OCI-LY7 (cell line): ENCODE data around the gene BHLHA15. TPM values are rescaled to one million over a fixed set of nuclear protein-coding genes. Genes with fewer than 3 reads are reported as not detected.

ENCODE experiments used
- BruUV-seq: library from RNA; stranded (reverse); fragments of 400-500 nt; replicated peaks from 2 replicates; lab custom pipeline; 2021; lab: Mats Ljungman, UMichigan
- CTCF ChIA-PET: fragments of 300-600 bp; sonication (Branson Sonifier 250); formaldehyde crosslinking; loops from one replicate; lab custom pipeline; 2022; ENCODE audit warnings: antibody characterized with exemption; ENCODE audit not compliant: unreplicated experiment; lab: Charles Lee
- POLR2A ChIA-PET: fragments of 300-600 bp; sonication (Branson Sonifier 250); formaldehyde crosslinking; loops from one replicate; lab custom pipeline; 2022; ENCODE audit warnings: antibody characterized with exemption; lab: Charles Lee
- DNase-seq: peaks from one replicate; pipeline ENCODE4 v3.0.0-alpha.2; 2015; ENCODE audit warnings: low spot score
- H2AFZ ChIP-seq: fragments of 200-600 bp; sonication (generic), shearing (Covaris generic); 2 replicates; pipeline ENCODE4 v1.6.1; 2014; ENCODE audit warnings: mild to moderate bottlenecking, antibody characterized with exemption, low read length, moderate library complexity
- H3K27ac ChIP-seq: fragments of 200-600 bp; sonication (generic); 2 replicates; pipeline ENCODE4 v1.5.1; 2014; ENCODE audit warnings: mixed run types, low read depth, mild to moderate bottlenecking, moderate library complexity, low read length, inconsistent platforms; ENCODE audit not compliant: poor library complexity, severe bottlenecking
- H3K36me3 ChIP-seq: fragments of 200-600 bp; sonication (generic); 2 replicates; pipeline ENCODE4 v1.6.1; 2014; ENCODE audit warnings: mild to moderate bottlenecking, antibody characterized with exemption, low read length, moderate library complexity, mixed read lengths; ENCODE audit not compliant: insufficient read depth
- H3K4me1 ChIP-seq: fragments of 200-600 bp; sonication (generic); 2 replicates; pipeline ENCODE4 v1.5.1; 2014; ENCODE audit warnings: mild to moderate bottlenecking, low read length; ENCODE audit not compliant: insufficient read depth, poor library complexity, severe bottlenecking
- H3K4me2 ChIP-seq: fragments of 200-600 bp; sonication (generic); 2 replicates; pipeline ENCODE4 v1.6.1; 2014; ENCODE audit warnings: mild to moderate bottlenecking, low read length
- H3K4me3 ChIP-seq: fragments of 200-600 bp; sonication (generic); 2 replicates; pipeline ENCODE4 v1.5.1; 2014; ENCODE audit warnings: mild to moderate bottlenecking, low read depth, low read length; ENCODE audit not compliant: poor library complexity, severe bottlenecking
- H3K79me2 ChIP-seq: fragments of 200-600 bp; sonication (generic); 2 replicates; pipeline ENCODE4 v1.6.1; 2016; ENCODE audit warnings: low read depth, mild to moderate bottlenecking, low read length, moderate library complexity, mixed read lengths; ENCODE audit not compliant: insufficient read depth
- H3K9me2 ChIP-seq: fragments of 200-600 bp; sonication (generic); 2 replicates; pipeline ENCODE4 v1.6.1; 2016; ENCODE audit warnings: mild to moderate bottlenecking, low read length, mixed read lengths; ENCODE audit not compliant: insufficient read depth
- H3K9me3 ChIP-seq: fragments of 200-600 bp; sonication (generic); 2 replicates; pipeline ENCODE4 v1.6.1; 2014; ENCODE audit warnings: mild to moderate bottlenecking, mixed run types, low read length, mixed read lengths
- H4K20me1 ChIP-seq: fragments of 200-600 bp; sonication (generic); 2 replicates; pipeline ENCODE4 v1.6.1; 2014; ENCODE audit warnings: mild to moderate bottlenecking, antibody characterized with exemption, low read length, moderate library complexity, mixed read lengths; ENCODE audit not compliant: insufficient read depth
- EZH2phosphoT487 ChIP-seq: fragments of 200-600 bp; sonication (generic); IDR thresholded peaks from 2 replicates; pipeline ENCODE4 v1.6.1; 2018; ENCODE audit warnings: low read depth, borderline replicate concordance, mild to moderate bottlenecking, mixed run types, antibody characterized with exemption, low read length, moderate library complexity, mixed read lengths
- intact Hi-C: fragments of 100-400 bp; cut with micrococcal nuclease; formaldehyde crosslinking; loops from one replicate; pipeline ENCODE4 v1.10.0; 2022; ENCODE audit not compliant: unreplicated experiment
- total RNA-seq, 2 experiments: library from RNA; depleted of rRNA in 1 of 2; stranded (reverse); fragments of >200 nt in 1 of 2; shearing (Covaris generic) in 1 of 2; gene quantifications; 2 replicates each; pipeline ENCODE4 v1.2.3, GENCODE V29; 2014 to 2022
- TF ChIP-seq, protein P1 (sequence below): fragments of 200-600 bp; sonication (generic); conservative IDR thresholded peaks from 2 replicates; pipeline ENCODE4 v1.5.1; 2014; ENCODE audit warnings: mild to moderate bottlenecking, antibody characterized with exemption, low read length, moderate library complexity, mixed read lengths

Gene BHLHA15
- total RNA-seq, 2 experiments from 2014 or later, result 0.69 to 4.3 TPM

- Histone ChIP-seq H3K36me3 (peaks cover 2% of the 10 kb centered on the region; the same call in 1 of the 2 replicates), H3K27ac (no peak overlapping the region), H3K79me2 (no peaks in the 10 kb centered on the region), H2AFZ (no peak overlapping the region), H4K20me1 (no peaks in the 10 kb centered on the region), H3K9me3 (no peaks in the 10 kb centered on the region), H3K4me1 (no peaks in the 10 kb centered on the region), H3K4me2 (no peak overlapping the region), H3K4me3 (no peak overlapping the region), H3K9me2 (no peaks in the 10 kb centered on the region)
- no peak for TF ChIP-seq EZH2phosphoT487
- TF ChIP-seq, protein P1, sequence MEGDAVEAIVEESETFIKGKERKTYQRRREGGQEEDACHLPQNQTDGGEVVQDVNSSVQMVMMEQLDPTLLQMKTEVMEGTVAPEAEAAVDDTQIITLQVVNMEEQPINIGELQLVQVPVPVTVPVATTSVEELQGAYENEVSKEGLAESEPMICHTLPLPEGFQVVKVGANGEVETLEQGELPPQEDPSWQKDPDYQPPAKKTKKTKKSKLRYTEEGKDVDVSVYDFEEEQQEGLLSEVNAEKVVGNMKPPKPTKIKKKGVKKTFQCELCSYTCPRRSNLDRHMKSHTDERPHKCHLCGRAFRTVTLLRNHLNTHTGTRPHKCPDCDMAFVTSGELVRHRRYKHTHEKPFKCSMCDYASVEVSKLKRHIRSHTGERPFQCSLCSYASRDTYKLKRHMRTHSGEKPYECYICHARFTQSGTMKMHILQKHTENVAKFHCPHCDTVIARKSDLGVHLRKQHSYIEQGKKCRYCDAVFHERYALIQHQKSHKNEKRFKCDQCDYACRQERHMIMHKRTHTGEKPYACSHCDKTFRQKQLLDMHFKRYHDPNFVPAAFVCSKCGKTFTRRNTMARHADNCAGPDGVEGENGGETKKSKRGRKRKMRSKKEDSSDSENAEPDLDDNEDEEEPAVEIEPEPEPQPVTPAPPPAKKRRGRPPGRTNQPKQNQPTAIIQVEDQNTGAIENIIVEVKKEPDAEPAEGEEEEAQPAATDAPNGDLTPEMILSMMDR, result no peak
- POLR2A ChIA-PET, result interaction anchor here (0.6 to 0.9 kb wide), 2 partner anchors 29 to 256 kb away, joined by 3 read pairs; no protein-coding TSS in a partner anchor
- intact Hi-C loops, result no loop called here
- BruUV-seq, result no TSS peak
- no peak for DNase-seq
- CTCF ChIA-PET, result interaction anchor here (0.7 kb wide), 1 partner anchor 260 kb away, joined by 3 read pairs; no protein-coding TSS in a partner anchor
Measured at GRCh38 chr7:98232799-98233198, 21.6 kb downstream of the BHLHA15 start.

DNA sequence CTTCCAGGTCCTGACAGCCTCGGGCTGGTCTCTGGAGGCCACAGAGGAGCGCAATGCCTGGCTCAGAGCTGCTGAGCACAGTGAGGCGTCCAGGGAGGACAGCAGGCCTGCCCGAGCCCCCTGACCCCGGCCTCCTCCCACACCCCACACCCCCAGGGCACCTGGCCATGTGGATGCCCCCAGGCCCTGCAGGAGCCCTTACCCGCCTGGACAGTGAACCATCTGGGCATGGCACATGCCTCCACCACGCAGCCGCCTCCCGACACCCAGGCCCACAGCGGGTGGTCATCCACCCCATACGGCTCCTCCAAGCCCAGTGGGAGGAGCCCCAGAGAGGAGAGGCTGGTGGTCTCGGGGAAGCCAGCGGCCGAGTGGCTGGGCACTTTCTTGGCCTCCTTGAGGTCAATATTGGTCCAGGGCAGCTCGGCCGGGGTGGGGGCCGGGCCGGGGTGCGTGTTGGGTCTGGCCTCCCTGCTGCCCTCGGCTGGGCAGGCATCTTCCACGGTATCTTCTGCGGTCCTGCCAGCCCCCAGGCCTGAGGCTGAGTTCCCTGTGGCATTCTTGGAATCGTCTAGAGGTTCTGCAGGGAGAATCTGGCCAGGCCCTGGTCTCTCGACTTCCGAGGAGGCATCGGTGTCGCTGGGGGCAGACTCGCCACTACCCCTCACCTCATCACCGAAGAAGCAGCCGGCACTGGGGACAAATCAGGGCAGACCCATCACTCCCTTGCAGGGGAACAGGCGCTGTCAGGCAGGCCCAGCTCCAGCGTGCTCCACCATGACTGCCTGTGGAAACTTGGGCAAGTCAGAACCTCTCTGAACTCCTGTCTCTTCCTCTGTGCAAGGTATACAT, 22.2 kb downstream of the BHLHA15 start:
- Histone ChIP-seq H3K4me1 (no peaks in the 10 kb centered on the region), H3K27ac (no peak overlapping the region), H3K4me2 (no peak overlapping the region), H3K79me2 (no peaks in the 10 kb centered on the region), H4K20me1 (no peaks in the 10 kb centered on the region), H3K4me3 (no peak overlapping the region), H2AFZ (no peak overlapping the region), H3K9me3 (no peaks in the 10 kb centered on the region), H3K9me2 (no peaks in the 10 kb centered on the region), H3K36me3 (peaks cover 7% of the 10 kb centered on the region; the same call in 1 of the 2 replicates)
- intact Hi-C loops, result no loop called here
- no peak for TF ChIP-seq EZH2phosphoT487
- TF ChIP-seq, protein P1, result no peak
- CTCF ChIA-PET, result interaction anchor here (0.7 kb wide), 1 partner anchor 261 kb away, joined by 3 read pairs; no protein-coding TSS in a partner anchor
- DNase-seq, result no peak
- no TSS peak for BruUV-seq
- POLR2A ChIA-PET, result no interaction called here
